ENCODE data around the gene CLDN25. TPM values are rescaled to one million over a fixed set of nuclear protein-coding genes. Genes with fewer than 3 reads are reported as not detected.

The CLDN25 gene
- total and polyA plus RNA-seq, 7 experiments from 2014 or later, result not detected

DNA sequence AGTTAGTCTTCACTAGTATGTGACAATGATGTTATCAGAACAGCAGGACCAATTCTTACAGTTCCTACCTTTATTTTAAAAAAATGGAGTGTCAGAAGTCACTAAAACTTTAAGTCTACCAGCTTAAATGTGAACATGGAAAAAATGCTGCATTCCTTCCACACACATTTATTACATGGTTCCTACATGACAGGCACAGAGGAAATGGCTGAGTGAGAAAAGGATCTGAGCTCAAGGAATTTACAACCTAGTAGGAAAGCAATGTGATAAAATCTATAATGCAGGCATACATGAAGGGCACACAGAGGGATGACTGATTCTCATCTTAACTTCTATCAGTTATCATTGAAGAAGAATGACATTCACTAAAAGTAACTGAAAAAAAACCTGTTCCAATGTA is 23.0 kb downstream of the CLDN25 start:
- H3K9me3 ChIP-seq (ENCODE audit: control insufficient read depth in 2 of 3, low read length in 3 of 3), result no peaks in the 10 kb centered on the region
- Mint-ChIP-seq H3K4me3 (no peak overlapping the region), H3K27me3 (no peaks in the 10 kb centered on the region), H3K27ac (peak overlapping the region in 1 of 9 donors; percentile 2), H3K36me3 (peaks cover 0 to 60% (median 25%) of the 10 kb centered on the region in 5 donors), H3K9me3 (no peaks in the 10 kb centered on the region), H3K4me1 (peaks cover 0 to 2% (median 0%) of the 10 kb centered on the region in 7 donors)
- intact Hi-C loops (cut with micrococcal nuclease), result no loop called here
- H3K4me1 ChIP-seq (ENCODE audit: control insufficient read depth in 2 of 2, insufficient read depth in 2 of 2, low read length in 2 of 2), result no peaks in the 10 kb centered on the region
- H3K36me3 ChIP-seq (ENCODE audit: control insufficient read depth in 2 of 3, insufficient read depth in 3 of 3, low read length in 3 of 3), result peaks cover 0 to 60% (median 16%) of the 10 kb centered on the region in 3 experiments
- CTCF ChIA-PET, result no interaction called here
- POLR2A ChIA-PET, result no interaction called here
- no peak for DNase-seq
- no peak overlapping the region for H3K4me3 ChIP-seq (ENCODE audit: low read length)
- no peak for ATAC-seq
- no peak overlapping the region for H3K27ac ChIP-seq (ENCODE audit: low read depth, low read length)
- no peaks in the 10 kb centered on the region for H3K27me3 ChIP-seq (ENCODE audit: control insufficient read depth in 2 of 2, insufficient read depth in 2 of 2, low read length in 2 of 2)

DNA sequence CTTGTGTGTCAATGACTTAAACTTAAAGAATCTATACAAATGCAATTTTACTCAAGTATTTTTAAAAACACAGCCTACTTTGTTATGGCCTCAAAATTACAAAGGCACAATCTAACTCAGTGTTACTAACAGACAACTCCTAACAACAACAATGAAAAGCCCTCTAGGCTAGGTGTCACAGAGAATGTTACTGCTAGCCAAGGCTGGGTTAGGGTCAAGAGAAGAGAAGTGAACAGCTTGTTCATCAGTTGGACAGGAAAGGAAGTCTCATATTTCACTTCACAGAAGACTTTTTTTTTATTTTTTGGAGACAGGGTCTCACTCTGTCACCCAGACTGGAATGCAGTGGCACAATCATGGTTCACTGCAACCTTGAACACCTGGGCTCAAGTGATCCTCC is 26.0 kb downstream of the CLDN25 start:
- intact Hi-C loops (cut with micrococcal nuclease), result loop anchor here (1.0 kb wide), 2 partner anchors 70 to 456 kb away; partner anchors contain the start of gene USP28 (in 1 of the 2)
- peaks cover 3 to 61% (median 21%) of the 10 kb centered on the region in 3 experiments for H3K36me3 ChIP-seq (ENCODE audit: control insufficient read depth in 2 of 3, insufficient read depth in 3 of 3, low read length in 3 of 3)

DNA sequence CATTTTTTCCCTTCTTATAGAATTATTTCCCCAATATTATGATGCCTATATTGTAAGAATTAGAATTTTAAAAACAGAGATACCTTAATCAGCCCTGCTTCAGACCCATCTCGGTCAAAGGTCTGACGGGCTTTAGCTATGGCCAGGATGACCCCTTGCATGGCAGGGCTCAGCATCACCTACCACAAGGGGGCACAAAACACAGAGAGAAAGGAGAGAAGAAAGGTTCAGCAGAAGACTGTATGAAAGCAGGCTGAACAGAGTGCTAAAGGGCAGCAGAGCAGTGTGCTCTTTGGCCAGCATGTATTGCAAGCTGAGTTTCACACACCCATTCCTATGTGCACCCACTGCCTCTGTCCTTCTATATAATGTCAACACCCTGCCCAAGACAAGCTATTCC is 26.8 kb downstream of the CLDN25 start:
- ChIA-PET POLR2A (interaction anchor here (0.6 kb wide), 1 partner anchor 596 kb away, joined by 6 read pairs; no protein-coding TSS in a partner anchor), CTCF (no interaction called here)
- Mint-ChIP-seq H3K27ac (no peak overlapping the region), H3K4me1 (peaks cover 0 to 2% (median 0%) of the 10 kb centered on the region in 7 donors), H3K4me3 (no peak overlapping the region), H3K36me3 (peaks cover 6 to 71% (median 29%) of the 10 kb centered on the region in 5 donors), H3K9me3 (no peaks in the 10 kb centered on the region), H3K27me3 (no peaks in the 10 kb centered on the region)
- Histone ChIP-seq H3K27ac (ENCODE audit: low read depth, low read length) (no peak overlapping the region), H3K4me3 (ENCODE audit: low read length) (no peak overlapping the region), H3K4me1 (ENCODE audit: control insufficient read depth in 2 of 2, insufficient read depth in 2 of 2, low read length in 2 of 2) (no peaks in the 10 kb centered on the region), H3K27me3 (ENCODE audit: control insufficient read depth in 2 of 2, insufficient read depth in 2 of 2, low read length in 2 of 2) (no peaks in the 10 kb centered on the region), H3K9me3 (ENCODE audit: control insufficient read depth in 2 of 3, low read length in 3 of 3) (no peaks in the 10 kb centered on the region), H3K36me3 (ENCODE audit: control insufficient read depth in 2 of 3, insufficient read depth in 3 of 3, low read length in 3 of 3) (peaks cover 3 to 56% (median 21%) of the 10 kb centered on the region in 3 experiments)
- DNase-seq (no peak), ATAC-seq (no peak)
- intact Hi-C loops (cut with micrococcal nuclease), result loop anchor here (1.0 kb wide), 2 partner anchors 69 to 455 kb away; partner anchors contain the start of gene USP28 (in 1 of the 2)

More for the DNA sequence above, 26.0 kb downstream of the CLDN25 start:
- H3K27ac Mint-ChIP-seq, result no peak overlapping the region
- H3K4me3 Mint-ChIP-seq, result no peak overlapping the region
- CTCF ChIA-PET, result interaction anchor here (0.7 kb wide), 1 partner anchor 20 kb away, joined by 4 read pairs; no protein-coding TSS in a partner anchor
- peaks cover 0 to 2% (median 0%) of the 10 kb centered on the region in 7 donors for H3K4me1 Mint-ChIP-seq
- Histone ChIP-seq H3K4me3 (ENCODE audit: low read length) (no peak overlapping the region), H3K9me3 (ENCODE audit: control insufficient read depth in 2 of 3, low read length in 3 of 3) (no peaks in the 10 kb centered on the region), H3K27me3 (ENCODE audit: control insufficient read depth in 2 of 2, insufficient read depth in 2 of 2, low read length in 2 of 2) (no peaks in the 10 kb centered on the region), H3K27ac (ENCODE audit: low read depth, low read length) (no peak overlapping the region), H3K4me1 (ENCODE audit: control insufficient read depth in 2 of 2, insufficient read depth in 2 of 2, low read length in 2 of 2) (no peaks in the 10 kb centered on the region)
- peaks cover 6 to 71% (median 30%) of the 10 kb centered on the region in 5 donors for H3K36me3 Mint-ChIP-seq
- no peaks in the 10 kb centered on the region for H3K27me3 Mint-ChIP-seq
- POLR2A ChIA-PET, result no interaction called here
- ATAC-seq (no peak), DNase-seq (no peak)
- no peaks in the 10 kb centered on the region for H3K9me3 Mint-ChIP-seq

DNA sequence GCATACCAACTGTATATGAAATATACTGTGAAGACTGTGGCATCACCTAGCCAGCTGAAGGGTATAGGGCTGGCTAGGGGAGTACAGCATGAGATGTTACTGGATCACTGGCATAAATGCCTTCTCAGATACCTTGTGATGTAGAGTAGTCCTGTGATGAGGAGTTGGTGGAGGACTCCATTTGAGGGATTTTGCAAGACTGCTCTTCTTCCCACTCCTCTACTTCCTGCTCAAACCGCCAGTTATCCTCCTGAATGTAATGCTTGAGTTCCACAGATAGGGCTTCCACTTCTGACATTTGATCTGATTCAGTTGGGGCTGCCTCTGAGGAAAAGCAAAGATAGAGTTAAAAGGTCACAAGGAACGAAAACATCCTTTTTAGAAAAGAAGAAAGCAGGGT is 29.3 kb downstream of the CLDN25 start:
- no peak overlapping the region for H3K4me3 ChIP-seq (ENCODE audit: low read length)
- no peaks in the 10 kb centered on the region for H3K27me3 ChIP-seq (ENCODE audit: control insufficient read depth in 2 of 2, insufficient read depth in 2 of 2, low read length in 2 of 2)
- Mint-ChIP-seq H3K4me1 (peaks cover 0 to 2% (median 0%) of the 10 kb centered on the region in 7 donors), H3K9me3 (no peaks in the 10 kb centered on the region), H3K27ac (no peak overlapping the region), H3K27me3 (no peaks in the 10 kb centered on the region), H3K36me3 (peaks cover 6 to 71% (median 30%) of the 10 kb centered on the region in 5 donors), H3K4me3 (no peak overlapping the region)
- H3K9me3 ChIP-seq (ENCODE audit: control insufficient read depth in 2 of 3, low read length in 3 of 3), result no peaks in the 10 kb centered on the region
- peaks cover 3 to 34% (median 14%) of the 10 kb centered on the region in 3 experiments for H3K36me3 ChIP-seq (ENCODE audit: control insufficient read depth in 2 of 3, insufficient read depth in 3 of 3, low read length in 3 of 3)
- intact Hi-C loops (cut with micrococcal nuclease), result no loop called here
- H3K4me1 ChIP-seq (ENCODE audit: control insufficient read depth in 2 of 2, insufficient read depth in 2 of 2, low read length in 2 of 2), result no peaks in the 10 kb centered on the region
- H3K27ac ChIP-seq (ENCODE audit: low read depth, low read length), result no peak overlapping the region
- ChIA-PET POLR2A (no interaction called here), CTCF (no interaction called here)
- DNase-seq (no peak), ATAC-seq (no peak)

DNA sequence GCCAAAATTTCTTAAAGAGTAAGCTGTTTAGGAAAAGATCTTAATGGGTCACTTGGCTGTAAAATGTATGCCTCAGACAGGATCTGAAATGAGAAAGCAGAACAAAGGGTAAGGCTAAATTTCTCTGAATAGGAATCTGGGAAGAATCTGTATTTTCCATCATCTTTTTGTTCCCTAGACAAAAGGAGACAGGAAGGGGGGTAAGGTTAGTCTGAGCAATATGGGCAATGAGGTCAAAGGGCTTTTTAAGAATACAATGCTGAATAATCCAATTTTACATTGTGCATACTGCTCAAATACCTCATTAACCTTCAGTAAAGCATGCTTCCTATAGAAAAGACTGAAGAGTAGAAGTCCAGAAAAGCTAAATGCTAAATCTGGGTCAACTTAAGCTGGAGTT is 34.6 kb downstream of the CLDN25 start:
- ChIA-PET POLR2A (no interaction called here), CTCF (interaction anchor here (0.7 kb wide), 1 partner anchor 1674 kb away, joined by 3 read pairs; no protein-coding TSS in a partner anchor)
- Mint-ChIP-seq H3K4me1 (peaks cover 0 to 3% (median 0%) of the 10 kb centered on the region in 7 donors), H3K27me3 (no peaks in the 10 kb centered on the region), H3K4me3 (no peak overlapping the region), H3K9me3 (no peaks in the 10 kb centered on the region), H3K27ac (peak overlapping the region in 1 of 9 donors; percentile 43), H3K36me3 (peaks cover 0 to 63% (median 30%) of the 10 kb centered on the region in 5 donors)
- no peak for ATAC-seq
- intact Hi-C loops (cut with micrococcal nuclease), result loop anchor here in 1 of 2 donors (5.0 kb wide), 1 partner anchor 43 kb away; no protein-coding TSS in a partner anchor
- no peak for DNase-seq
- H3K36me3 ChIP-seq (ENCODE audit: control insufficient read depth in 2 of 3, insufficient read depth in 3 of 3, low read length in 3 of 3), result peaks cover 0 to 4% (median 0%) of the 10 kb centered on the region in 3 experiments
- H3K27ac ChIP-seq (ENCODE audit: low read depth, low read length), result no peak overlapping the region
- no peaks in the 10 kb centered on the region for H3K4me1 ChIP-seq (ENCODE audit: control insufficient read depth in 2 of 2, insufficient read depth in 2 of 2, low read length in 2 of 2)
- H3K27me3 ChIP-seq (ENCODE audit: control insufficient read depth in 2 of 2, insufficient read depth in 2 of 2, low read length in 2 of 2), result no peaks in the 10 kb centered on the region
- no peak overlapping the region for H3K4me3 ChIP-seq (ENCODE audit: low read length)
- no peaks in the 10 kb centered on the region for H3K9me3 ChIP-seq (ENCODE audit: control insufficient read depth in 2 of 3, low read length in 3 of 3)

DNA sequence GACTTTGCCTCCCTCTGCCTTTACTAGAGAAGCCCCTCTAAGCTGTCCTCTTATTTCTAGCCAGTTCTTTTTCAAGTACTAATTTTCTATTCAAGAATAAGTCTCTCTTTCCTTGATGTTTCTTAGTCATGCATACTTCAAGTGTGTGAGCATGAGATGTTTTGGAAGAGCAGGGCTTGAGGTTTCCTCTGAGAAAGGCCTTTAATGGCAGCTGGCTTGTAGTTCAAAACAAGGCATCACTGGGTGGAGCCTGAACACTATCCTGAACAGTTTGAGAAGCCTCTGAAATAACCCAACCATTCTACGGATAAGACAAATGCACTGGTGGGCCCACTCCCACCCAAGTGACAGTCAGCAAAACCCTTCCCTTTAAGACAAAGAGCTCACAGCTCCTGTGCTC is 37.6 kb downstream of the CLDN25 start:
- H3K4me1 ChIP-seq (ENCODE audit: control insufficient read depth in 2 of 2, insufficient read depth in 2 of 2, low read length in 2 of 2), result no peaks in the 10 kb centered on the region
- peaks cover 0 to 4% (median 0%) of the 10 kb centered on the region in 3 experiments for H3K36me3 ChIP-seq (ENCODE audit: control insufficient read depth in 2 of 3, insufficient read depth in 3 of 3, low read length in 3 of 3)
- CTCF ChIA-PET, result no interaction called here
- peaks cover 0 to 3% (median 0%) of the 10 kb centered on the region in 7 donors for H3K4me1 Mint-ChIP-seq
- no peak overlapping the region for H3K4me3 ChIP-seq (ENCODE audit: low read length)
- no peaks in the 10 kb centered on the region for H3K27me3 ChIP-seq (ENCODE audit: control insufficient read depth in 2 of 2, insufficient read depth in 2 of 2, low read length in 2 of 2)
- no peak overlapping the region for H3K27ac Mint-ChIP-seq
- no peak overlapping the region for H3K4me3 Mint-ChIP-seq
- POLR2A ChIA-PET, result no interaction called here
- no peaks in the 10 kb centered on the region for H3K27me3 Mint-ChIP-seq
- no peaks in the 10 kb centered on the region for H3K9me3 ChIP-seq (ENCODE audit: control insufficient read depth in 2 of 3, low read length in 3 of 3)
- ATAC-seq, result no peak
- H3K36me3 Mint-ChIP-seq, result peaks cover 7 to 65% (median 34%) of the 10 kb centered on the region in 5 donors
- DNase-seq, result no peak
- no peak overlapping the region for H3K27ac ChIP-seq (ENCODE audit: low read depth, low read length)
- H3K9me3 Mint-ChIP-seq, result no peaks in the 10 kb centered on the region
- intact Hi-C loops (cut with micrococcal nuclease), result no loop called here

DNA sequence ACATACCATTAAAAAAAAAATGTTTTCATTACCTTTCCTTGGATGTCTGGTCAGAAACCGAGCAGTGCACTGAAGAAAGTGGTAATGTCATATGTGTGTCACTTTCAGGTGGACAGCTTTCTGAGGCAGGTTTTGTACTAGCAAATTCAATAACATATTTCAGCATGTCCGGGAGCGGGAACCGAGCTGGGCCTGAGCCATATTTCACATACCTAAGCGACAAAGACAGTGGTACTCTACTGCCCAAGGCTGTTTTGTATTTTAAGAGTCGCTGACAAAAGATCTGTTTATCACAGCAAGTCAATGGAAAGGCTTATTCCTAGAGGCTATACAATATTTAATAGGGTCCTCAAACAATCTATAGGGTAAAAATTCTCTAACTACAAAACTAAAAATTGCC is 38.0 kb downstream of the CLDN25 start:
- intact Hi-C loops (cut with micrococcal nuclease), result no loop called here
- H3K27me3 Mint-ChIP-seq, result no peaks in the 10 kb centered on the region
- no peak overlapping the region for H3K27ac ChIP-seq (ENCODE audit: low read depth, low read length)
- CTCF ChIA-PET, result no interaction called here
- POLR2A ChIA-PET, result no interaction called here
- H3K4me3 ChIP-seq (ENCODE audit: low read length), result no peak overlapping the region
- no peak overlapping the region for H3K27ac Mint-ChIP-seq
- no peaks in the 10 kb centered on the region for H3K4me1 ChIP-seq (ENCODE audit: control insufficient read depth in 2 of 2, insufficient read depth in 2 of 2, low read length in 2 of 2)
- DNase-seq, result no peak
- no peaks in the 10 kb centered on the region for H3K9me3 ChIP-seq (ENCODE audit: control insufficient read depth in 2 of 3, low read length in 3 of 3)
- H3K27me3 ChIP-seq (ENCODE audit: control insufficient read depth in 2 of 2, insufficient read depth in 2 of 2, low read length in 2 of 2), result no peaks in the 10 kb centered on the region
- H3K4me1 Mint-ChIP-seq, result peaks cover 0 to 3% (median 0%) of the 10 kb centered on the region in 7 donors
- H3K36me3 ChIP-seq (ENCODE audit: control insufficient read depth in 2 of 3, insufficient read depth in 3 of 3, low read length in 3 of 3), result peaks cover 0 to 7% (median 2%) of the 10 kb centered on the region in 3 experiments
- peaks cover 9 to 64% (median 36%) of the 10 kb centered on the region in 5 donors for H3K36me3 Mint-ChIP-seq
- no peak overlapping the region for H3K4me3 Mint-ChIP-seq
- no peaks in the 10 kb centered on the region for H3K9me3 Mint-ChIP-seq
- ATAC-seq, result no peak

Measured in naive thymus-derived CD4-positive, alpha-beta T cell (primary cell).